PFSK-1 (cell line): ENCODE data around the gene SPNS2.

Experiments used
- FOXP2 ChIP-seq: optimal IDR thresholded peaks from 2 replicates; pipeline ENCODE3; 2011; ENCODE audit warnings: borderline replicate concordance, control low read depth, inconsistent platforms; ENCODE audit not compliant: insufficient read depth; ENCODE audit errors: extremely low read length, extremely low read depth
- POLR2AphosphoS5 ChIP-seq: IDR thresholded peaks from 2 replicates; pipeline ENCODE4 v1.6.1; 2012; ENCODE audit warnings: low read depth, mild to moderate bottlenecking, control low read depth, low read length, moderate library complexity
- SIN3A ChIP-seq: IDR thresholded peaks from 2 replicates; pipeline ENCODE4 v1.6.1; 2012; ENCODE audit warnings: mild to moderate bottlenecking, low read length, moderate library complexity, borderline replicate concordance; ENCODE audit not compliant: insufficient read depth
- TAF1 ChIP-seq: IDR thresholded peaks from 2 replicates; pipeline ENCODE4 v1.6.1; 2012; ENCODE audit warnings: low read length, control low read depth, borderline replicate concordance; ENCODE audit not compliant: insufficient read depth
- TF ChIP-seq, protein P1 (sequence below), 2 experiments: IDR thresholded peaks; 2 replicates each; pipeline versions ENCODE4 v1.6.1 to v1.8.0; 2011 to 2012; ENCODE audit warnings: low read depth in 2 of 2, low read length in 2 of 2, control low read depth in 1 of 2, inconsistent platforms in 1 of 2, mild to moderate bottlenecking in 1 of 2, moderate library complexity in 1 of 2; ENCODE audit not compliant: insufficient read depth in 1 of 2

Gene SPNS2

GRCh38 chr17:4548721-4549531, 50.2 kb downstream of the SPNS2 start:
- TF ChIP-seq, protein P1, sequence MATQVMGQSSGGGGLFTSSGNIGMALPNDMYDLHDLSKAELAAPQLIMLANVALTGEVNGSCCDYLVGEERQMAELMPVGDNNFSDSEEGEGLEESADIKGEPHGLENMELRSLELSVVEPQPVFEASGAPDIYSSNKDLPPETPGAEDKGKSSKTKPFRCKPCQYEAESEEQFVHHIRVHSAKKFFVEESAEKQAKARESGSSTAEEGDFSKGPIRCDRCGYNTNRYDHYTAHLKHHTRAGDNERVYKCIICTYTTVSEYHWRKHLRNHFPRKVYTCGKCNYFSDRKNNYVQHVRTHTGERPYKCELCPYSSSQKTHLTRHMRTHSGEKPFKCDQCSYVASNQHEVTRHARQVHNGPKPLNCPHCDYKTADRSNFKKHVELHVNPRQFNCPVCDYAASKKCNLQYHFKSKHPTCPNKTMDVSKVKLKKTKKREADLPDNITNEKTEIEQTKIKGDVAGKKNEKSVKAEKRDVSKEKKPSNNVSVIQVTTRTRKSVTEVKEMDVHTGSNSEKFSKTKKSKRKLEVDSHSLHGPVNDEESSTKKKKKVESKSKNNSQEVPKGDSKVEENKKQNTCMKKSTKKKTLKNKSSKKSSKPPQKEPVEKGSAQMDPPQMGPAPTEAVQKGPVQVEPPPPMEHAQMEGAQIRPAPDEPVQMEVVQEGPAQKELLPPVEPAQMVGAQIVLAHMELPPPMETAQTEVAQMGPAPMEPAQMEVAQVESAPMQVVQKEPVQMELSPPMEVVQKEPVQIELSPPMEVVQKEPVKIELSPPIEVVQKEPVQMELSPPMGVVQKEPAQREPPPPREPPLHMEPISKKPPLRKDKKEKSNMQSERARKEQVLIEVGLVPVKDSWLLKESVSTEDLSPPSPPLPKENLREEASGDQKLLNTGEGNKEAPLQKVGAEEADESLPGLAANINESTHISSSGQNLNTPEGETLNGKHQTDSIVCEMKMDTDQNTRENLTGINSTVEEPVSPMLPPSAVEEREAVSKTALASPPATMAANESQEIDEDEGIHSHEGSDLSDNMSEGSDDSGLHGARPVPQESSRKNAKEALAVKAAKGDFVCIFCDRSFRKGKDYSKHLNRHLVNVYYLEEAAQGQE (IDR thresholded peaks at IDR 0.05; ENCODE audit: insufficient read depth in 1 of 2, low read depth in 2 of 2, low read length in 2 of 2) = no peak
- TF ChIP-seq SIN3A (no peak), FOXP2 (no peak), POLR2AphosphoS5 (no peak), TAF1 (no peak)

DNA sequence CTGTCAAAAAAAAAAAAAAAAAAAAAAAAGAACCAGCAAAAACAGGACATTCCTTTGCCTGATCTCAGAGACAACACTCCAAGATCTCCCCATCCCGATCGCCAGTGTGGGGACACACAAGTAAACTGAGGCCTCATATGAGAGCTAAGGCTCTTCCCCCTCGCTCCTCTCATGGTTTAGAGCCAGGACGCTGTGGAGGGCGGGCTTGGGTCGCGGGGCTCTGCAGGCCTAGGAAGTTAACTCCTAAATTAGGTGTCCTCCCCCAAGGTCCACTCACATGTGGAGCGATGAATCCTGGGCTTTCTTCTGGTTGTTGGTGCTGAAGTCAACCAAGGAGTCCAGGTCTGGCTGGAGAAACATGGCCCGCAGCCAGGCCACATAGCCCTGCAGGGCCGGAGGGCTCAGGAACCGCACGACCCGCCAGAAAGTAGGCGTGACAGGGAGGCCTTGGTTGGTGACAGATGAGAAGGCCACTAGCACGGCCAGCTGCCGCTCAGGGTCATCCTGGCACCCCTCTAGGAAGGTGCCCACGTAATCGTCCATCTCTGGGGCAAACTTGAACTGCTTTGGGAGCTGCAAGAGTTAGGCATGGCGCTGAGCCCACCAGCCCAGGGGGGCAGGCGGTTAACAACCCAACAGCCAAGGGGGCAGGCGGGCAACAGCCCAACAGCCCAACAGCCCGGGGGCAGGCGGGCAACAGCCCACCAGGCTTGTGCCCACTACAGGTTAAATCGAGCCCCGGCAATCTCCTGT, 51.3 kb downstream of the SPNS2 start:
- no peak for TF ChIP-seq TAF1
- no peak for TF ChIP-seq SIN3A
- no peak for TF ChIP-seq POLR2AphosphoS5
- no peak for TF ChIP-seq FOXP2
- TF ChIP-seq, protein P1 (IDR thresholded peaks at IDR 0.05; ENCODE audit: insufficient read depth in 1 of 2, low read depth in 2 of 2, low read length in 2 of 2) = no peak

DNA sequence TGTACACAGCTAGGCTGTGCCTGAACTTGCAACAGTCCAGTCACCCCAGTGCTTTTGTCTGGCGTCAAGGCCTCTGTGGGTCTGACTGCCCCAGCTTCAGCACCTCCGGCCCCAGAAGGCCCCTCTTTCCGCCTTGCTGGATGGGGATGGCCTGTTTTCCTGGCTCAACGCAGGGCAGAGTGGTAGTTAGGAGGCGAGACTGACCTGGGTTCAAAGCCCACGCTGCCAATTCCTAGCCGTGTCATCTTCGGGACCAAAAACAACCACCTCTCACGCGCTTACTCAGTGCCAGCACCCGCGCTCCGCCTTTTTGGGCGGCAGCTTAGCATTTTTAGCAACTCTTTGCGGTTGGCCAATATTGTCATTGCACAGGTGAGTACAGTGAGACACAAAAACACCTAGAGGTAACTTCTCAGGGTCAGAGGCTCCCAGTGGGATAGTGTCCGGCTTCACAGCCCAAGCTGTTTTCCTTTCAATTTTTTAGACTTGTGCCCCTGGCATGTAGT, 51.9 kb downstream of the SPNS2 start:
- TF ChIP-seq TAF1 (no peak), FOXP2 (no peak), POLR2AphosphoS5 (no peak), SIN3A (no peak)
- TF ChIP-seq, protein P1 (IDR thresholded peaks at IDR 0.05; ENCODE audit: insufficient read depth in 1 of 2, low read depth in 2 of 2, low read length in 2 of 2) = no peak

- no peak for TF ChIP-seq TAF1
- TF ChIP-seq POLR2AphosphoS5 = no peak
- no peak for TF ChIP-seq SIN3A
- TF ChIP-seq, protein P1 (IDR thresholded peaks at IDR 0.05; ENCODE audit: insufficient read depth in 1 of 2, low read depth in 2 of 2, low read length in 2 of 2) = no peak
- TF ChIP-seq FOXP2 = no peak
These were observed 52.5 kb downstream of the SPNS2 start for GRCh38 chr17:4551141-4551540.
